Activated naive CD8-positive, alpha-beta T cell treated with anti-CD3 and anti-CD28 coated beads, Interleukin-2, amount 10 ng/mL, durations not matched to agents 7 days and 5 days (primary cell): ENCODE data around the gene HEXIM1. TPM values are rescaled to one million over a fixed set of nuclear protein-coding genes. Genes with fewer than 3 reads are reported as not detected.

Experiments
- ATAC-seq: fragments of 150-1000 bp; cut with Tn5 transposase; one replicate; pipeline ENCODE4 v1.10.0; 2021; ENCODE audit warnings: low read depth, moderate library complexity
- POLR2A ChIA-PET: fragments of 350-600 bp; sonication (Branson Sonifier 250); formaldehyde crosslinking; loops from one replicate; lab custom pipeline; 2021; ENCODE audit warnings: antibody characterized with exemption; lab: Charles Lee
- DNase-seq: peaks from one replicate; pipeline ENCODE4 v3.0.0; 2021
- H3K27ac Mint-ChIP-seq: one replicate; pipeline ENCODE4 v1.8.0; 2022; ENCODE audit warnings: mild to moderate bottlenecking, mixed read lengths
- H3K27me3 Mint-ChIP-seq: one replicate; pipeline ENCODE4 v1.8.0; 2022; ENCODE audit warnings: mild to moderate bottlenecking, moderate library complexity, mixed read lengths
- H3K36me3 Mint-ChIP-seq: one replicate; pipeline ENCODE4 v1.8.0; 2021; ENCODE audit warnings: mild to moderate bottlenecking, mixed read lengths
- H3K4me1 Mint-ChIP-seq: one replicate; pipeline ENCODE4 v1.8.0; 2021; ENCODE audit warnings: mixed read lengths
- H3K4me3 Mint-ChIP-seq: one replicate; pipeline ENCODE4 v1.8.0; 2022; ENCODE audit warnings: mild to moderate bottlenecking, moderate library complexity, mixed read lengths
- H3K9me3 Mint-ChIP-seq: one replicate; pipeline ENCODE4 v1.8.0; 2021; ENCODE audit warnings: mixed read lengths
- total RNA-seq, 2 experiments: library from RNA; stranded (reverse); gene quantifications; one replicate each; pipeline ENCODE4 v1.2.3, GENCODE V29; 2021

Gene HEXIM1
- 10 to 100 TPM; 33.6 to 33.7 TPM for total RNA-seq

DNA sequence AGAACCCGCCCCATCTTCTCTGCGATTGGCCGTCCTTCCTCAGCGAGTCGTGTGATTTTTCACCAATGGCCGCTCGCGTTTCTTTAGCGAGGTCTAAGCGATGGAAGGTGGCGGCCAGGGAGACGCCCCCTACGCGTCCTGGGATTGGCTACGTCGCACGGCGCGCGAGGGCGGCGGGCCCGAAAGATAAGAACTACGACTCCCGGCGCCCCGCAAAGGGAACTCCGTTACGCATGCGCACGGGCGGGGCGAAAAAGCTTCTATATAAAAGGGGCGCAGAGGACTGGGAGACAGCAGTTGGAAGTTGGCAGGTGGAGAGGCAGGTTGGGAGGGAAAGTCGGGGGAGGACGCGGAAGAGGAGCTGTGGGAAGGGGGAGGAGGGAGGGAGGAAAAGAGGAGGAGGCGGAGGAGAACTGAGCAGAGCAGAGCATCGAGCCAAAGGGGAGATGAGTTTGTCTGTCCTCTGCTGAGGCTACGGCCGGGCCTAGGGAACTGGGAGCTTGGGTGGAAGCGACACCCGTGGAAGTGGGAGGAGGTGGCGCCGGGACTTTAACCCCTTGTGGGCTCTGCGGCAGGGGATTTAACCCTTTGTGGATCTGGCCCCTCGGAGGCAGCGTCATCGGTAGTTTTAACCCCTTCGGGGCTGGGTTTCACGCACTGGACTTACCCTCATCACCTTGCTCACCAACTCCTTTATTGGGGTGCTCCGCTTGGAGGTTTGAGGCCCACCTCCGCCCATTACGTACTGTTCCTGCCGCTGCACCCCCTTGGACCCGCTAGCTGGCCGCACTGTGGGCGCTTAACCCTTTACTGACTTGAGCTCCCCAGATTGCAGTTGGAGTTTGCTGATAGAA lies at the start of gene HEXIM1:
TSS of gene HEXIM1 (plus strand) at position 293 of the 854 bp plus-strand sequence. CDS start 716 bp downstream, outside the sequence.
- Mint-ChIP-seq H3K36me3 (peaks cover 8% of the 10 kb centered on the region), H3K27ac (peak within 1 kb of the TSS; percentile 100), H3K9me3 (no peaks in the 10 kb centered on the region), H3K27me3 (no peaks in the 10 kb centered on the region), H3K4me3 (peak within 1 kb of the TSS; percentile 99), H3K4me1 (peaks cover 29% of the 10 kb centered on the region)
- POLR2A ChIA-PET = interaction anchor here (0.6 to 8.8 kb wide), 31 partner anchors 9 to 1615 kb away, joined by 3 to 290 read pairs (median 7); partner anchors contain the start of genes ACBD4, C1QL1, DCAKD and FMNL1
- peak; percentile 98 for DNase-seq
- peak; percentile 77 for ATAC-seq

GRCh38 chr17:45098869-45099616 lies 49.2 kb upstream of the HEXIM1 start:
- POLR2A ChIA-PET = interaction anchor here (0.8 kb wide), 1 partner anchor 38 kb away, joined by 3 read pairs; the partner anchor contains the start of gene NMT1
- no peak overlapping the region for H3K4me3 Mint-ChIP-seq
- H3K27ac Mint-ChIP-seq = no peak overlapping the region
- no peaks in the 10 kb centered on the region for H3K4me1 Mint-ChIP-seq
- H3K36me3 Mint-ChIP-seq = peaks cover 31% of the 10 kb centered on the region
- ATAC-seq (peak; percentile 85), DNase-seq (peak; percentile 82)
- H3K27me3 Mint-ChIP-seq = no peaks in the 10 kb centered on the region
- no peaks in the 10 kb centered on the region for H3K9me3 Mint-ChIP-seq

DNA sequence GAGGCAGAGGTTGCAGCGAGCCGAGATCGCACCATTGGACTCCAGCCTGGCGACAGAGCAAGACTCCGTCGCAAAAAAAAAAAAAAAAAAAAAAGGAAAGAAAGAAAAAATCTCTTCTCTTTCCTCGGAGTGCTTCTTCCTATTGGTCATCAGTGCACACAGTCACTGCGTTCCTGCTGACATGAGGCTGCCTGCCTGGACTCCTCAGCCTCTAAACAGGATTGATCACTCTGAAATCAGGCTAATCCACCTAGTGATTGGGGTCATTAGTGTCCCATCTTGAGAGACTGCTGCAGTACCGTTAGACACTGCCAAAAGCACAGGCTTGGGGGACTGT lies 46.8 kb upstream of the HEXIM1 start:
- ATAC-seq (no peak), DNase-seq (no peak)
- POLR2A ChIA-PET = no interaction called here
- H3K27me3 Mint-ChIP-seq = no peaks in the 10 kb centered on the region
- no peaks in the 10 kb centered on the region for H3K9me3 Mint-ChIP-seq
- H3K27ac Mint-ChIP-seq = no peak overlapping the region
- H3K4me1 Mint-ChIP-seq = no peaks in the 10 kb centered on the region
- H3K36me3 Mint-ChIP-seq = peaks cover 29% of the 10 kb centered on the region
- H3K4me3 Mint-ChIP-seq = no peak overlapping the region

GRCh38 chr17:45101883-45102811 lies 46.1 kb upstream of the HEXIM1 start:
- ATAC-seq (no peak), DNase-seq (no peak)
- no peaks in the 10 kb centered on the region for H3K27me3 Mint-ChIP-seq
- H3K27ac Mint-ChIP-seq = no peak overlapping the region
- POLR2A ChIA-PET = no interaction called here
- H3K4me3 Mint-ChIP-seq = no peak overlapping the region
- H3K4me1 Mint-ChIP-seq = no peaks in the 10 kb centered on the region
- peaks cover 27% of the 10 kb centered on the region for H3K36me3 Mint-ChIP-seq
- no peaks in the 10 kb centered on the region for H3K9me3 Mint-ChIP-seq

GRCh38 chr17:45102856-45103255 lies 45.4 kb upstream of the HEXIM1 start:
- no peak for DNase-seq
- no peaks in the 10 kb centered on the region for H3K27me3 Mint-ChIP-seq
- H3K4me1 Mint-ChIP-seq = no peaks in the 10 kb centered on the region
- H3K36me3 Mint-ChIP-seq = peaks cover 26% of the 10 kb centered on the region
- H3K4me3 Mint-ChIP-seq = no peak overlapping the region
- H3K27ac Mint-ChIP-seq = no peak overlapping the region
- no peaks in the 10 kb centered on the region for H3K9me3 Mint-ChIP-seq
- no peak for ATAC-seq
- POLR2A ChIA-PET = no interaction called here

DNA sequence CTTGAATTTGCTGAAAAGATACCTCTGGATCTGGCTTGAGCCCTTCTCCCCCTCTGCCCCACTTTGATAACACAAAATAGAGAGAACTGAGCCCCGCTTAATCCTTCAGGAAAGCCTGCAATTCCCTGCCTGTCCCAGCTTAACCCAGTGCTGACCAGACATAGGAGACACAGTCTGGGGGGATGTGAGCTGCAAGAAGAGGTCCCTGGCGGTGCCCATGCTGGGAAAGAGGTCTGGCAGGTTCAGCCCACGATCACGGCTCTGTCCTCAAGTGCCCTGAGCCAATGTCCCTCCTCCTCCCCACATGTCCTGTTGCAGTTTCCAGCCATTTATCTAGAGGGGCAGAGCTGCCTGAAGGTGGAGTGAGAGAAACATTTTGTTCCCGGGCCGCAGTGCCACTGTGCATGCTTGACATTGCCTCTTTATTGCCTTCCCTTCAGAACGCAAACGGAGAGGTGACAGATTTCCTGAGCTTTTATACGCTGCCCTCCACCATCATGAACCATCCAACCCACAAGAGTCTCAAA lies 44.9 kb upstream of the HEXIM1 start:
- POLR2A ChIA-PET = no interaction called here
- Mint-ChIP-seq H3K4me3 (no peak overlapping the region), H3K9me3 (no peaks in the 10 kb centered on the region), H3K36me3 (peaks cover 22% of the 10 kb centered on the region), H3K4me1 (no peaks in the 10 kb centered on the region), H3K27me3 (no peaks in the 10 kb centered on the region), H3K27ac (no peak overlapping the region)
- DNase-seq (no peak), ATAC-seq (no peak)

DNA sequence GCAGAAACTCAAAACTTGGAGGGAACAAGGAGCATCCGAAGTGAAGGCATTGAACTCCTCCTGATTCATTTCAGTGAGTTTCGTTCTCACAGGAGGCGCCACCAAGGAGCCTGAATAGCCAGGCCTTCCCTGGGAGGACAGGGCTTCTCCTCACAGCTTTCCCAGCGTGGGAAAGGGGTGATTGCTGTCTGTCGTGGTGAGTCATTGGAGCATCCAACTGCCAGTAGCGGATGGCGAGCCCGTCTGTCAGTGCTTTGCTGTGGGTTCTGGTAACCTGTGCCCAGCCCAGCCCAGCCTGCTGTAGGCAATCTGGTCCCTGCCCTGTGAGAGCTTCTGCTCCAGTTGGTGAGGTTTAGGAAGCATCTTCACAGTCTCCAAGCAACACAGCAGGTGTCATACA lies 44.2 kb upstream of the HEXIM1 start:
- Mint-ChIP-seq H3K4me3 (no peak overlapping the region), H3K4me1 (no peaks in the 10 kb centered on the region), H3K27ac (no peak overlapping the region), H3K27me3 (no peaks in the 10 kb centered on the region), H3K9me3 (no peaks in the 10 kb centered on the region), H3K36me3 (peaks cover 22% of the 10 kb centered on the region)
- DNase-seq (no peak), ATAC-seq (no peak)
- POLR2A ChIA-PET = no interaction called here

GRCh38 chr17:45104497-45104896 lies 43.8 kb upstream of the HEXIM1 start:
- ATAC-seq (no peak), DNase-seq (no peak)
- Mint-ChIP-seq H3K4me1 (no peaks in the 10 kb centered on the region), H3K36me3 (peaks cover 20% of the 10 kb centered on the region), H3K27ac (no peak overlapping the region), H3K9me3 (no peaks in the 10 kb centered on the region), H3K4me3 (no peak overlapping the region), H3K27me3 (no peaks in the 10 kb centered on the region)
- POLR2A ChIA-PET = no interaction called here

GRCh38 chr17:45104907-45105624 lies 43.2 kb upstream of the HEXIM1 start:
- Mint-ChIP-seq H3K27me3 (no peaks in the 10 kb centered on the region), H3K27ac (no peak overlapping the region), H3K36me3 (peaks cover 20% of the 10 kb centered on the region), H3K9me3 (no peaks in the 10 kb centered on the region), H3K4me1 (no peaks in the 10 kb centered on the region), H3K4me3 (no peak overlapping the region)
- no peak for DNase-seq
- POLR2A ChIA-PET = interaction anchor here (1.0 kb wide), 1 partner anchor 56 kb away, joined by 4 read pairs; the partner anchor contains the start of gene HEXIM2
- ATAC-seq = no peak

DNA sequence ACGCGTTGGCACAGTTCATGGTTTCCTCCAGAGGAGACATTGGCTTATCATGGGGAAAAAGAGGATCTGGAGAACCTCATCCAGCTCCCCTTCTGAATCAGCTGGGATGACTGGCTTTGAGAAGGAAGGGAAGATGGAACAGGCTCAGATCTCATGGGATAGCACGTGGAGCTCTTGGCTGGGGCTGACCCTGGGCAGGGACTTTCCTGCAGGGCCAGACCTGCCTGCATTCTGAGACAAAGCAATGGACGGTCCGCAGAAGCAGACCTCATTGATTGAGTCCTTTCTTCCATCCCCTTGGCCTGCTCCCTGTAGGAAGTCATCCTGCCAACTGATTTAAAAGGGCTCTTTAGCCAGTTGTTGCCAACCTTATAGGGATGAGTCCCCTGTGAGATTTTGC lies 42.2 kb upstream of the HEXIM1 start:
- no peaks in the 10 kb centered on the region for H3K27me3 Mint-ChIP-seq
- no peak overlapping the region for H3K4me3 Mint-ChIP-seq
- no peaks in the 10 kb centered on the region for H3K9me3 Mint-ChIP-seq
- ATAC-seq (no peak), DNase-seq (no peak)
- H3K4me1 Mint-ChIP-seq = no peaks in the 10 kb centered on the region
- peaks cover 20% of the 10 kb centered on the region for H3K36me3 Mint-ChIP-seq
- POLR2A ChIA-PET = no interaction called here
- no peak overlapping the region for H3K27ac Mint-ChIP-seq

GRCh38 chr17:45106582-45106981 lies 41.7 kb upstream of the HEXIM1 start:
- H3K9me3 Mint-ChIP-seq = no peaks in the 10 kb centered on the region
- H3K4me1 Mint-ChIP-seq = no peaks in the 10 kb centered on the region
- peaks cover 20% of the 10 kb centered on the region for H3K36me3 Mint-ChIP-seq
- DNase-seq = no peak
- POLR2A ChIA-PET = no interaction called here
- no peak overlapping the region for H3K27ac Mint-ChIP-seq
- no peaks in the 10 kb centered on the region for H3K27me3 Mint-ChIP-seq
- no peak overlapping the region for H3K4me3 Mint-ChIP-seq
- no peak for ATAC-seq

- H3K4me1 Mint-ChIP-seq = no peaks in the 10 kb centered on the region
- POLR2A ChIA-PET = no interaction called here
- H3K9me3 Mint-ChIP-seq = no peaks in the 10 kb centered on the region
- H3K27me3 Mint-ChIP-seq = no peaks in the 10 kb centered on the region
- H3K36me3 Mint-ChIP-seq = peaks cover 14% of the 10 kb centered on the region
- no peak overlapping the region for H3K27ac Mint-ChIP-seq
- DNase-seq (no peak), ATAC-seq (no peak)
- no peak overlapping the region for H3K4me3 Mint-ChIP-seq
Observed at GRCh38 chr17:45107293-45108010, 40.8 kb upstream of the HEXIM1 start.
